ENCODE data around the gene P4HA1.

DNA sequence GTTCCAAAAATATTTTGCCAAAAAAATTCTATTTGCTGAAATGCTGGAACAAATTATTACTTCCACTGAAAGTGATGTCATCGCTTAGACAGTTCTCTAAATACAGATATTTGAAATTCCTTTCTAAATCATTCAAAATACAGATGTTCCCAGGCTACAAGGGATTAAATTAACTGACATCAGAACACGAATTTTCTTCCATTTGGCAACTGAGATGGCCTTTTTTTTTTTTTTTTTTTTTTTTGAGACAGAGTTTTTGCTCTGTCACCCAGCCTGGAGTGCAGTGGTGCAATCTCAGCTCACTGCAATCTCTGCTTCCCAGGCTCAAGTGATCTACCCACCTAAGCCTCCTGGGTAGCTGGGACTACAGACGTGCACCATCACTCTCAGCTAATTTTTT, 57.0 kb downstream of the P4HA1 start:
- TF ChIP-seq TAF1 (IDR thresholded peaks at IDR 0.05; ENCODE audit: borderline replicate concordance, insufficient read depth, low read length) (no peak), POLR2AphosphoS5 (IDR thresholded peaks at IDR 0.05; ENCODE audit: low read depth, low read length) (no peak)
- TF ChIP-seq, protein P1, sequence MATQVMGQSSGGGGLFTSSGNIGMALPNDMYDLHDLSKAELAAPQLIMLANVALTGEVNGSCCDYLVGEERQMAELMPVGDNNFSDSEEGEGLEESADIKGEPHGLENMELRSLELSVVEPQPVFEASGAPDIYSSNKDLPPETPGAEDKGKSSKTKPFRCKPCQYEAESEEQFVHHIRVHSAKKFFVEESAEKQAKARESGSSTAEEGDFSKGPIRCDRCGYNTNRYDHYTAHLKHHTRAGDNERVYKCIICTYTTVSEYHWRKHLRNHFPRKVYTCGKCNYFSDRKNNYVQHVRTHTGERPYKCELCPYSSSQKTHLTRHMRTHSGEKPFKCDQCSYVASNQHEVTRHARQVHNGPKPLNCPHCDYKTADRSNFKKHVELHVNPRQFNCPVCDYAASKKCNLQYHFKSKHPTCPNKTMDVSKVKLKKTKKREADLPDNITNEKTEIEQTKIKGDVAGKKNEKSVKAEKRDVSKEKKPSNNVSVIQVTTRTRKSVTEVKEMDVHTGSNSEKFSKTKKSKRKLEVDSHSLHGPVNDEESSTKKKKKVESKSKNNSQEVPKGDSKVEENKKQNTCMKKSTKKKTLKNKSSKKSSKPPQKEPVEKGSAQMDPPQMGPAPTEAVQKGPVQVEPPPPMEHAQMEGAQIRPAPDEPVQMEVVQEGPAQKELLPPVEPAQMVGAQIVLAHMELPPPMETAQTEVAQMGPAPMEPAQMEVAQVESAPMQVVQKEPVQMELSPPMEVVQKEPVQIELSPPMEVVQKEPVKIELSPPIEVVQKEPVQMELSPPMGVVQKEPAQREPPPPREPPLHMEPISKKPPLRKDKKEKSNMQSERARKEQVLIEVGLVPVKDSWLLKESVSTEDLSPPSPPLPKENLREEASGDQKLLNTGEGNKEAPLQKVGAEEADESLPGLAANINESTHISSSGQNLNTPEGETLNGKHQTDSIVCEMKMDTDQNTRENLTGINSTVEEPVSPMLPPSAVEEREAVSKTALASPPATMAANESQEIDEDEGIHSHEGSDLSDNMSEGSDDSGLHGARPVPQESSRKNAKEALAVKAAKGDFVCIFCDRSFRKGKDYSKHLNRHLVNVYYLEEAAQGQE (IDR thresholded peaks at IDR 0.05; ENCODE audit: insufficient read depth in 1 of 2, low read depth in 2 of 2, low read length in 2 of 2), result no peak
